Loucy (cell line): ENCODE results near the gene FHAD1.

Source experiments
- H2AFZ ChIP-seq: fragments of 200-600 bp; sonication (generic); 2 replicates; pipeline ENCODE4 v1.6.0; 2016; ENCODE audit warnings: antibody characterized with exemption, mild to moderate bottlenecking, low read length, moderate library complexity
- H3F3A ChIP-seq: fragments of 200-600 bp; 2 replicates; pipeline ENCODE4 v1.6.0; 2016; ENCODE audit warnings: antibody characterized with exemption, low read depth, mild to moderate bottlenecking
- H3K27me3 ChIP-seq: fragments of 200-600 bp; sonication (generic); 2 replicates; pipeline ENCODE4 v1.6.1; 2014; ENCODE audit warnings: low read length, mild to moderate bottlenecking; ENCODE audit not compliant: insufficient read depth, poor library complexity, severe bottlenecking
- H3K36me3 ChIP-seq: fragments of 200-600 bp; sonication (generic); 2 replicates; pipeline ENCODE4 v1.6.1; 2016; ENCODE audit warnings: low read length; ENCODE audit not compliant: insufficient read depth
- H3K4me1 ChIP-seq: fragments of 200-600 bp; sonication (generic); 2 replicates; pipeline ENCODE4 v1.5.1; 2014; ENCODE audit warnings: low read length, mild to moderate bottlenecking; ENCODE audit not compliant: insufficient read depth, poor library complexity, severe bottlenecking
- H3K4me2 ChIP-seq: fragments of 200-600 bp; sonication (generic); 2 replicates; pipeline ENCODE4 v1.6.0; 2014; ENCODE audit warnings: antibody characterized with exemption, low read length, low read depth, mild to moderate bottlenecking; ENCODE audit not compliant: poor library complexity, severe bottlenecking
- H3K4me3 ChIP-seq: fragments of 200-600 bp; sonication (generic); 2 replicates; pipeline ENCODE4 v1.5.1; 2014; ENCODE audit warnings: low read length, mild to moderate bottlenecking, mixed read lengths; ENCODE audit not compliant: poor library complexity, severe bottlenecking
- H3K79me2 ChIP-seq: fragments of 200-600 bp; sonication (generic); 2 replicates; pipeline ENCODE4 v1.6.1; 2014; ENCODE audit warnings: low read length; ENCODE audit not compliant: insufficient read depth
- H3K9ac ChIP-seq: fragments of 200-600 bp; sonication (generic); 2 replicates; pipeline ENCODE4 v1.6.0; 2014; ENCODE audit warnings: mild to moderate bottlenecking, low read depth, low read length, moderate library complexity; ENCODE audit not compliant: poor library complexity, severe bottlenecking
- H3K9me2 ChIP-seq: fragments of 200-600 bp; sonication (generic); replicated peaks from 2 replicates; pipeline ENCODE4 v1.6.1; 2016; ENCODE audit warnings: low read depth, low read length, mixed read lengths
- H3K9me3 ChIP-seq: fragments of 200-600 bp; sonication (generic); 2 replicates; pipeline ENCODE4 v1.6.1; 2014; ENCODE audit warnings: mild to moderate bottlenecking, antibody characterized with exemption, low read length, low read depth; ENCODE audit not compliant: insufficient read depth
- H4K20me1 ChIP-seq: fragments of 200-600 bp; sonication (generic); 2 replicates; pipeline ENCODE4 v1.6.0; 2014; ENCODE audit warnings: antibody characterized with exemption, low read length, mild to moderate bottlenecking; ENCODE audit not compliant: insufficient read depth, poor library complexity, severe bottlenecking
- CTCF ChIP-seq: fragments of 200-600 bp; sonication (generic); conservative IDR thresholded peaks from 2 replicates; pipeline ENCODE4 v1.5.1; 2014; ENCODE audit warnings: mild to moderate bottlenecking, antibody characterized with exemption, low read length
- EZH2phosphoT487 ChIP-seq: fragments of 200-600 bp; IDR thresholded peaks from 2 replicates; pipeline ENCODE4 v1.6.1; 2018; ENCODE audit warnings: antibody characterized with exemption, mild to moderate bottlenecking, moderate library complexity, borderline replicate concordance

Gene FHAD1

GRCh38 chr1:15251857-15252835, 5.1 kb downstream of the FHAD1 start:
- H3K79me2 ChIP-seq, result no peaks in the 10 kb centered on the region
- H3K4me3 ChIP-seq, result no peak overlapping the region
- H3K9ac ChIP-seq, result no peak overlapping the region
- H2AFZ ChIP-seq, result no peak overlapping the region
- H4K20me1 ChIP-seq, result no peaks in the 10 kb centered on the region
- H3K27me3 ChIP-seq, result no peaks in the 10 kb centered on the region
- H3K36me3 ChIP-seq, result no peaks in the 10 kb centered on the region
- peaks cover 16% of the 10 kb centered on the region for H3K4me1 ChIP-seq
- H3F3A ChIP-seq, result no peaks in the 10 kb centered on the region
- TF ChIP-seq CTCF (no peak), EZH2phosphoT487 (no peak)
- H3K9me2 ChIP-seq, result no peaks in the 10 kb centered on the region
- H3K9me3 ChIP-seq, result no peaks in the 10 kb centered on the region
- H3K4me2 ChIP-seq, result no peak overlapping the region

GRCh38 chr1:15254559-15254958, 7.5 kb downstream of the FHAD1 start:
- Histone ChIP-seq H3K9me2 (no peaks in the 10 kb centered on the region), H2AFZ (no peak overlapping the region), H3K36me3 (no peaks in the 10 kb centered on the region), H3K4me1 (peaks cover 7% of the 10 kb centered on the region), H3K9ac (no peak overlapping the region), H3F3A (no peaks in the 10 kb centered on the region), H4K20me1 (no peaks in the 10 kb centered on the region), H3K4me2 (no peak overlapping the region), H3K79me2 (no peaks in the 10 kb centered on the region), H3K9me3 (no peaks in the 10 kb centered on the region), H3K4me3 (no peak overlapping the region), H3K27me3 (no peaks in the 10 kb centered on the region)
- TF ChIP-seq CTCF, result no peak
- no peak for TF ChIP-seq EZH2phosphoT487

GRCh38 chr1:15255582-15256149, 8.6 kb downstream of the FHAD1 start:
- TF ChIP-seq EZH2phosphoT487 (no peak), CTCF (no peak)
- H3K79me2 ChIP-seq, result no peaks in the 10 kb centered on the region
- no peaks in the 10 kb centered on the region for H3K9me3 ChIP-seq
- no peaks in the 10 kb centered on the region for H3F3A ChIP-seq
- no peaks in the 10 kb centered on the region for H3K9me2 ChIP-seq
- no peak overlapping the region for H3K4me3 ChIP-seq
- peaks cover 7% of the 10 kb centered on the region for H3K4me1 ChIP-seq
- H3K36me3 ChIP-seq, result no peaks in the 10 kb centered on the region
- H3K9ac ChIP-seq, result no peak overlapping the region
- no peak overlapping the region for H3K4me2 ChIP-seq
- H2AFZ ChIP-seq, result no peak overlapping the region
- no peaks in the 10 kb centered on the region for H4K20me1 ChIP-seq
- no peaks in the 10 kb centered on the region for H3K27me3 ChIP-seq
